ENCODE data around the gene SYF2. TPM values are rescaled to one million over a fixed set of nuclear protein-coding genes. Genes with fewer than 3 reads are reported as not detected.
"Not testable (repeated sequence)": the region's sequence is repeated elsewhere in the genome, so short reads cannot be mapped to it uniquely, and the experiment has no call there.

The SYF2 gene
- total and polyA plus RNA-seq, 2 donors (not counting 1 experiment from before 2014, with no cell fraction given): 41.6 to 42.4 TPM

DNA sequence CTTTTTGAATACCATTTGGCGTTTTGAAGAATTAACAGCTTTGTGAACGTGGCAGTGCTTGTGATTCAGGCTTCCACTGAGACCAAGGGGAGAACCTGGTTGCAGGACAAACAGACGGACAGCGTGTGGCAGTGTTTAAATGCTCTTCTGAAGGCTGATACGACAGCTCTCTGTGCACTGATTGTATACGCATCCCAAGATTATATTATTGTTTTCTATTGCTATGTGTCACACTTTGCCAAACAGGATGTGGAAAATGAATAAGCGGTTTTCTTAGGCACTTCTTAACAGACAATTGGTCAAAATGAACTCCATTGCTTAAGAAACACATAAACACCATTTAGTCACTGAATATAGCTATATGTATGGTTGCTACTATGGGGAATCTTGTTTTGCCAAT is 27.5 kb upstream of the SYF2 start:
- H3K4me2 ChIP-seq (ENCODE audit: extremely low read depth, insufficient read depth, low read length); H3K4me1 ChIP-seq (ENCODE audit: control insufficient read depth, extremely low read depth, insufficient read depth, low read length); H3K36me3 ChIP-seq (ENCODE audit: control insufficient read depth, insufficient read depth, low read length); H2AFZ ChIP-seq (ENCODE audit: low read length); H3K27ac ChIP-seq (ENCODE audit: insufficient read depth, low read length); H3K79me2 ChIP-seq (ENCODE audit: control insufficient read depth, insufficient read depth, low read length); H3K4me3 ChIP-seq (replicated peaks in 1 of 4; ENCODE audit: control extremely low read depth in 1 of 4, insufficient read depth in 1 of 4, low read depth in 3 of 4, low read length in 4 of 4); H4K20me1 ChIP-seq (ENCODE audit: control insufficient read depth, extremely low read depth, insufficient read depth, low read length); H3K9ac ChIP-seq (ENCODE audit: insufficient read depth, low read length); H3K27me3 ChIP-seq (ENCODE audit: control insufficient read depth, insufficient read depth, low read length); H3K9me3 ChIP-seq (ENCODE audit: control insufficient read depth, insufficient read depth, low read depth, low read length): not testable (repeated sequence)
- DNase-seq (ENCODE audit: low read depth in 2 of 2): peak; percentile 17 to 20
- TF ChIP-seq, protein P1, sequence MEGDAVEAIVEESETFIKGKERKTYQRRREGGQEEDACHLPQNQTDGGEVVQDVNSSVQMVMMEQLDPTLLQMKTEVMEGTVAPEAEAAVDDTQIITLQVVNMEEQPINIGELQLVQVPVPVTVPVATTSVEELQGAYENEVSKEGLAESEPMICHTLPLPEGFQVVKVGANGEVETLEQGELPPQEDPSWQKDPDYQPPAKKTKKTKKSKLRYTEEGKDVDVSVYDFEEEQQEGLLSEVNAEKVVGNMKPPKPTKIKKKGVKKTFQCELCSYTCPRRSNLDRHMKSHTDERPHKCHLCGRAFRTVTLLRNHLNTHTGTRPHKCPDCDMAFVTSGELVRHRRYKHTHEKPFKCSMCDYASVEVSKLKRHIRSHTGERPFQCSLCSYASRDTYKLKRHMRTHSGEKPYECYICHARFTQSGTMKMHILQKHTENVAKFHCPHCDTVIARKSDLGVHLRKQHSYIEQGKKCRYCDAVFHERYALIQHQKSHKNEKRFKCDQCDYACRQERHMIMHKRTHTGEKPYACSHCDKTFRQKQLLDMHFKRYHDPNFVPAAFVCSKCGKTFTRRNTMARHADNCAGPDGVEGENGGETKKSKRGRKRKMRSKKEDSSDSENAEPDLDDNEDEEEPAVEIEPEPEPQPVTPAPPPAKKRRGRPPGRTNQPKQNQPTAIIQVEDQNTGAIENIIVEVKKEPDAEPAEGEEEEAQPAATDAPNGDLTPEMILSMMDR (conservative IDR thresholded peaks at IDR 0.05 in 1 of 2, IDR thresholded peaks at IDR 0.05 in 1 of 2; ENCODE audit: low read depth in 1 of 2, low read length in 2 of 2): peak in 1 of 2 donors; percentile 22

DNA sequence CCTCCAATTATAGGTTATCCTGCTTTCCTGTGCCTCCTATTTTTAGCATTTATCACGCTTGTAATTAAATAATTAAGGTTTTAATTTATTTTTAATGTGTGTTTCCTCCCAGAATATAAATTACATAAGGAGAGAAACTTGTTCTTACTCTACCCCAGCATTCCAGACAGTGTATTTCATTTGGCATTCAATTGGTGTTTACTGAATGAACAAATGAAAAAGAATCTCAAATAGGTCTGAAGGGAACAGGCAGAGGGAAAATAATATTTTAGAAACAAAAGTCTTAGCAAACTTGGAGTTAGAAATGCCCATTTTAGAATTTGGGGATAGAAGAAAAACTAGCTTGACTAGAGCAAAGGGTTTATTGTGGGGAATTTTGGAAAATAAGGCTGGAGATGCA is 24.9 kb upstream of the SYF2 start:
- no peaks in the 10 kb centered on the region for H3K27me3 ChIP-seq (ENCODE audit: control insufficient read depth, insufficient read depth, low read length)
- no peak overlapping the region for H2AFZ ChIP-seq (ENCODE audit: low read length)
- DNase-seq (ENCODE audit: low read depth in 2 of 2): peak in 1 of 2 donors; percentile 57
- no peaks in the 10 kb centered on the region for H3K36me3 ChIP-seq (ENCODE audit: control insufficient read depth, insufficient read depth, low read length)
- H3K4me1 ChIP-seq (ENCODE audit: control insufficient read depth, extremely low read depth, insufficient read depth, low read length): no peaks in the 10 kb centered on the region
- no peaks in the 10 kb centered on the region for H3K9me3 ChIP-seq (ENCODE audit: control insufficient read depth, insufficient read depth, low read depth, low read length)
- no peak overlapping the region for H3K9ac ChIP-seq (ENCODE audit: insufficient read depth, low read length)
- no peak for TF ChIP-seq EZH2 (IDR thresholded peaks at IDR 0.05; ENCODE audit: low read length, missing control alignments)
- TF ChIP-seq, protein P1 (conservative IDR thresholded peaks at IDR 0.05 in 1 of 2, IDR thresholded peaks at IDR 0.05 in 1 of 2; ENCODE audit: low read depth in 1 of 2, low read length in 2 of 2): no peak
- no peak overlapping the region for H3K27ac ChIP-seq (ENCODE audit: insufficient read depth, low read length)
- no peaks in the 10 kb centered on the region for H4K20me1 ChIP-seq (ENCODE audit: control insufficient read depth, extremely low read depth, insufficient read depth, low read length)
- H3K4me2 ChIP-seq (ENCODE audit: extremely low read depth, insufficient read depth, low read length): no peak overlapping the region
- H3K4me3 ChIP-seq (replicated peaks in 1 of 4; ENCODE audit: control extremely low read depth in 1 of 4, insufficient read depth in 1 of 4, low read depth in 3 of 4, low read length in 4 of 4): no peak overlapping the region
- no peaks in the 10 kb centered on the region for H3K79me2 ChIP-seq (ENCODE audit: control insufficient read depth, insufficient read depth, low read length)

DNA sequence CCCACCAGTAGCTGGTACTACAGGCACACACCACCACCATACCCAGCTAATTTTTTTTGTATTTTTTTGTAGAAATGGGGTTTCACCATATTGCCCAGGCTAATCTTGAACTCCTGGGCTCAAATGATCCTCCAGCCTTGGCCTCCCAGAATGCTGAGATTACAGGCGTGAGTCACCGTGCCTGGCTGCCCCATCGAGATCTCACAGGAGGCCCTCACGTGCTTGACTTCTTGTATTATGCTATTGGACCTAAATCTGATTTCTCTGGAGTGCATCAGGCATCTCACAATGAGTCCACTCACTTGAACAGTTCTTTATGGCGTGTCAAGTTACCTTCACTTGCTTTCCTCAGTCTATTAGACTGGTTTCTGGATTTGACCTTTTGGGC is 24.3 kb upstream of the SYF2 start:
- no peaks in the 10 kb centered on the region for H3K27me3 ChIP-seq (ENCODE audit: control insufficient read depth, insufficient read depth, low read length)
- H2AFZ ChIP-seq (ENCODE audit: low read length): no peak overlapping the region
- H4K20me1 ChIP-seq (ENCODE audit: control insufficient read depth, extremely low read depth, insufficient read depth, low read length): no peaks in the 10 kb centered on the region
- peak in 1 of 2 donors; percentile 30 for DNase-seq (ENCODE audit: low read depth in 2 of 2)
- no peak overlapping the region for H3K27ac ChIP-seq (ENCODE audit: insufficient read depth, low read length)
- no peaks in the 10 kb centered on the region for H3K79me2 ChIP-seq (ENCODE audit: control insufficient read depth, insufficient read depth, low read length)
- no peaks in the 10 kb centered on the region for H3K4me1 ChIP-seq (ENCODE audit: control insufficient read depth, extremely low read depth, insufficient read depth, low read length)
- no peak overlapping the region for H3K9ac ChIP-seq (ENCODE audit: insufficient read depth, low read length)
- H3K9me3 ChIP-seq (ENCODE audit: control insufficient read depth, insufficient read depth, low read depth, low read length): no peaks in the 10 kb centered on the region
- H3K36me3 ChIP-seq (ENCODE audit: control insufficient read depth, insufficient read depth, low read length): no peaks in the 10 kb centered on the region
- H3K4me2 ChIP-seq (ENCODE audit: extremely low read depth, insufficient read depth, low read length): no peak overlapping the region
- no peak overlapping the region for H3K4me3 ChIP-seq (replicated peaks in 1 of 4; ENCODE audit: control extremely low read depth in 1 of 4, insufficient read depth in 1 of 4, low read depth in 3 of 4, low read length in 4 of 4)
- TF ChIP-seq EZH2 (IDR thresholded peaks at IDR 0.05; ENCODE audit: low read length, missing control alignments): no peak
- TF ChIP-seq, protein P1 (conservative IDR thresholded peaks at IDR 0.05 in 1 of 2, IDR thresholded peaks at IDR 0.05 in 1 of 2; ENCODE audit: low read depth in 1 of 2, low read length in 2 of 2): no peak
